ENCODE data around the gene BAIAP2. TPM values are rescaled to one million over a fixed set of nuclear protein-coding genes. Genes with fewer than 3 reads are reported as not detected.

The BAIAP2 gene
- total and polyA plus RNA-seq, 2 of the 13 experiments (the other 11 are each of a cell fraction or from before 2014, with no cell fraction given) = 22.5 to 24.0 TPM

DNA sequence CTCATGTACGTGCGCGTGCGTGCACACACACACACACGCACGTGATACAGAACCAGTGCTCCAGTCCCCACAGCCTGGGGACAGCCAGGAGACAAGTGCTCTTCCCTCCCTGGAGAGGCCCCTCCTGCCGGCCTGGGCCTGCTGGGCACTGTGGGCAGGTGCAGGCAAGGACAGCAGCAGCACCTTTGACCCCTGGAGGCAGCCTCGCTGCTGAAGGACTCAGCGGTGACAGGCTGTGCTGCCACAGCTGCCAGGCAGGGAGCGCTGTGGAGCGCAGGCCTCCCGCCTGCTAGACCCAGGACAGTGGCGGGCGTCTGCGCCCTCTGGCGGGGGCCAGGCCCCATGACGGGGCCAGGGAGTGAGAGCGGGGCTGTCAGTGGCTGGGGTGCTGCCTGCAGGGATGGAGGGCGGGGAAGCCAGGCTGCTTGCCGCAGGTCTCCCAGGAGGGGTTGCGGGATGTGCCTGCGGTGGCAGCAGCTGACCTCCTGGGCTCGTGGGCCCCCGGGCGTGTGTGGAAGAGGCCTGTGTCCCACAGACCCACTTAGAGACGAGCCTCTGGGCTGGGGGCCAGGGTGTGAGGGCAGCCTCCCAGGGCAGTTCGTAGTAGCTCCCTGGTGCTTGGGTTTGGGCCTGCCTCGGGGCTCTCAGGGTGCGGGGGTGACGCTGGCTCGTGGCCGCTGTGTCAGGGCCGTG, 66.8 kb downstream of the BAIAP2 start (continued):
- no peak for TF ChIP-seq NFE2 (CRISPR knock-in tag; IDR thresholded peaks at IDR 0.05)
- TF ChIP-seq PAWR (CRISPR knock-in tag; IDR thresholded peaks at IDR 0.05; ENCODE audit: borderline replicate concordance) = no peak; the same call in none of the 2 replicates
- peak; percentile 70; the same call in 1 of the 2 replicates for TF ChIP-seq ETV5 (CRISPR knock-in tag; IDR thresholded peaks at IDR 0.05; ENCODE audit: borderline replicate concordance)
- TF ChIP-seq, protein P1, sequence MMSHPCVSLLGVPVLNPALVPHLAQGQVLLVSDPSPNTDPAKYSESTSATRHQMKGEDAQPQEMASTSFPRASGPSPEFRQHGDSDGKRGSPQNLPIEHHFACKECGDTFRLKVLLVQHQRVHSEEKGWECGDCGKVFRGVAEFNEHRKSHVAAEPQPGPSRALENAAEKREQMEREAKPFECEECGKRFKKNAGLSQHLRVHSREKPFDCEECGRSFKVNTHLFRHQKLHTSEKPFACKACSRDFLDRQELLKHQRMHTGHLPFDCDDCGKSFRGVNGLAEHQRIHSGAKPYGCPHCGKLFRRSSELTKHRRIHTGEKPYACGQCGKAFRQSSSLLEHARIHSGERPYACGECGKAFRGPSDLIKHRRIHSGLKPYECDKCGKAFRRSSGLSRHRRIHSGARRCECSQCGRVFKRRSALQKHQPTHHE (CRISPR knock-in tag; IDR thresholded peaks at IDR 0.05; ENCODE audit: borderline replicate concordance) = peak; percentile 81; the same call in 1 of the 2 replicates
- TF ChIP-seq DZIP1 (CRISPR knock-in tag; IDR thresholded peaks at IDR 0.05) = no peak
- peak; percentile 91 for TF ChIP-seq NFATC3 (CRISPR knock-in tag; IDR thresholded peaks at IDR 0.05)
- TF ChIP-seq ZNF224 (CRISPR knock-in tag; IDR thresholded peaks at IDR 0.05) = peak; percentile 89
- peak; percentile 89; the same call in 1 of the 2 replicates for TF ChIP-seq ZNF614 (CRISPR knock-in tag; IDR thresholded peaks at IDR 0.05; ENCODE audit: borderline replicate concordance)
- peak; percentile 99 for TF ChIP-seq ZNF350 (CRISPR knock-in tag; IDR thresholded peaks at IDR 0.05; ENCODE audit: borderline replicate concordance, low read depth)
- TF ChIP-seq ZFP1 (CRISPR knock-in tag; IDR thresholded peaks at IDR 0.05) = peak; percentile 83
- peak; percentile 86 for TF ChIP-seq ZBTB7B (CRISPR knock-in tag; IDR thresholded peaks at IDR 0.05)
- peak; percentile 27; the same call in 1 of the 2 replicates for TF ChIP-seq PRMT3 (CRISPR knock-in tag; IDR thresholded peaks at IDR 0.05; ENCODE audit: borderline replicate concordance, low read depth)
- no peak for TF ChIP-seq PCBP2 (optimal IDR thresholded peaks at IDR 0.05; ENCODE audit: low read depth, low read length, poor library complexity, severe bottlenecking)
- TF ChIP-seq E2F1 (CRISPR knock-in tag; IDR thresholded peaks at IDR 0.05) = peak; percentile 77
- TF ChIP-seq ZNF484 (CRISPR knock-in tag; IDR thresholded peaks at IDR 0.05; ENCODE audit: borderline replicate concordance, low read depth) = no peak
- no peak for TF ChIP-seq SYNCRIP (IDR thresholded peaks at IDR 0.05; ENCODE audit: insufficient read depth, low read depth, low read length)
- TF ChIP-seq ZNF766 (CRISPR knock-in tag; IDR thresholded peaks at IDR 0.05; ENCODE audit: borderline replicate concordance) = peak; percentile 78; the same call in 1 of the 2 replicates
- TF ChIP-seq SRY (CRISPR knock-in tag; IDR thresholded peaks at IDR 0.05) = peak; percentile 89
- TF ChIP-seq MLLT10 (CRISPR knock-in tag; IDR thresholded peaks at IDR 0.05) = no peak
- no peak for TF ChIP-seq ZNF737 (CRISPR knock-in tag; IDR thresholded peaks at IDR 0.05; ENCODE audit: borderline replicate concordance)
- peak; percentile 95 for TF ChIP-seq MAF1 (CRISPR knock-in tag; IDR thresholded peaks at IDR 0.05; ENCODE audit: borderline replicate concordance)
- TF ChIP-seq ZNF276 (CRISPR knock-in tag; IDR thresholded peaks at IDR 0.05; ENCODE audit: low read depth) = no peak; the same call in none of the 2 replicates
- TF ChIP-seq WIZ (CRISPR knock-in tag; IDR thresholded peaks at IDR 0.05) = no peak; the same call in 1 of the 2 replicates
